Ectodermal cell (in vitro differentiated cells): ENCODE results near the gene WNT4.

ENCODE experiments used
- H3K27ac ChIP-seq: 2 replicates; pipeline ENCODE4 v1.7.0; 2013; ENCODE audit warnings: mild to moderate bottlenecking, low read depth, low read length; ENCODE audit not compliant: insufficient read depth, poor library complexity, severe bottlenecking
- H3K27me3 ChIP-seq: 2 replicates; pipeline ENCODE4 v1.7.0; 2013; ENCODE audit warnings: mild to moderate bottlenecking, low read length; ENCODE audit not compliant: insufficient read depth, control insufficient read depth, poor library complexity, severe bottlenecking
- H3K36me3 ChIP-seq: one replicate; pipeline ENCODE4 v1.7.0; 2013; ENCODE audit warnings: low read length; ENCODE audit not compliant: control insufficient read depth, insufficient read depth
- H3K4me1 ChIP-seq: one replicate; pipeline ENCODE4 v1.7.0; 2013; ENCODE audit warnings: low read length; ENCODE audit not compliant: control insufficient read depth, insufficient read depth
- H3K4me3 ChIP-seq: 2 replicates; pipeline ENCODE4 v1.7.0; 2013; ENCODE audit warnings: low read depth, low read length, control low read depth; ENCODE audit not compliant: insufficient read depth
- H3K9me3 ChIP-seq: 2 replicates; pipeline ENCODE4 v1.7.0; 2013; ENCODE audit warnings: mild to moderate bottlenecking, low read length, moderate library complexity; ENCODE audit not compliant: control insufficient read depth
- WGBS, 2 experiments: methylation state at CpG; one replicate each; pipeline ENCODE4 v1.1.7; 2013; ENCODE audit warnings: missing lambda C conversion rate in 2 of 2; 5-methylcytosine and 5-hydroxymethylcytosine counted together

WNT4 gene

GRCh38 chr1:22131062-22131461 lies 11.8 kb downstream of the WNT4 start:
- Histone ChIP-seq H3K4me1 (peaks cover 13% of the 10 kb centered on the region), H3K4me3 (no peak overlapping the region), H3K36me3 (no peaks in the 10 kb centered on the region), H3K9me3 (no peaks in the 10 kb centered on the region), H3K27ac (no peak overlapping the region), H3K27me3 (peaks cover 4% of the 10 kb centered on the region)
- 94 to 96% methylated on average over 4 of the region's 4 CpGs for WGBS, 2 experiments

- no peak overlapping the region for H3K4me3 ChIP-seq
- H3K36me3 ChIP-seq = no peaks in the 10 kb centered on the region
- no peaks in the 10 kb centered on the region for H3K9me3 ChIP-seq
- 94 to 96% methylated on average over 29 of the region's 29 CpGs for WGBS, 2 experiments
- peaks cover 4% of the 10 kb centered on the region for H3K27me3 ChIP-seq
- H3K4me1 ChIP-seq = peaks cover 10% of the 10 kb centered on the region
- H3K27ac ChIP-seq = no peak overlapping the region
These were observed 13.3 kb downstream of the WNT4 start for GRCh38 chr1:22129501-22130117.

- H3K4me3 ChIP-seq = no peak overlapping the region
- no peaks in the 10 kb centered on the region for H3K27me3 ChIP-seq
- H3K4me1 ChIP-seq = peaks cover 2% of the 10 kb centered on the region
- H3K36me3 ChIP-seq = no peaks in the 10 kb centered on the region
- H3K9me3 ChIP-seq = no peaks in the 10 kb centered on the region
- no peak overlapping the region for H3K27ac ChIP-seq
- 86% methylated on average over 12 of the region's 12 CpGs for WGBS, 2 experiments
These were observed 14.5 kb downstream of the WNT4 start for GRCh38 chr1:22128392-22128791.

GRCh38 chr1:22127731-22128130 lies 15.2 kb downstream of the WNT4 start:
- Histone ChIP-seq H3K27ac (peak overlapping the region; percentile 8), H3K36me3 (no peaks in the 10 kb centered on the region), H3K9me3 (no peaks in the 10 kb centered on the region), H3K4me3 (no peak overlapping the region), H3K27me3 (no peaks in the 10 kb centered on the region), H3K4me1 (peaks cover 2% of the 10 kb centered on the region)
- 59 to 72% methylated on average over 2 to 3 of the region's 3 CpGs for WGBS, 2 experiments

- Histone ChIP-seq H3K4me1 (peaks cover 7% of the 10 kb centered on the region), H3K36me3 (no peaks in the 10 kb centered on the region), H3K27ac (no peak overlapping the region), H3K4me3 (no peak overlapping the region), H3K27me3 (no peaks in the 10 kb centered on the region), H3K9me3 (no peaks in the 10 kb centered on the region)
- 88 to 92% methylated on average over 6 of the region's 6 CpGs for WGBS, 2 experiments
These were observed 15.6 kb downstream of the WNT4 start for GRCh38 chr1:22127248-22127647.

GRCh38 chr1:22126531-22126930 lies 16.4 kb downstream of the WNT4 start:
- WGBS, 2 experiments = 94 to 95% methylated on average over 12 of the region's 12 CpGs

GRCh38 chr1:22124592-22125229 lies 18.2 kb downstream of the WNT4 start:
- H3K36me3 ChIP-seq = no peaks in the 10 kb centered on the region
- no peak overlapping the region for H3K27ac ChIP-seq
- 94 to 98% methylated on average over 8 of the region's 8 CpGs for WGBS, 2 experiments

More at GRCh38 chr1:22126531-22126930, 16.4 kb downstream of the WNT4 start:
- Histone ChIP-seq H3K27me3 (no peaks in the 10 kb centered on the region), H3K27ac (no peak overlapping the region), H3K4me3 (no peak overlapping the region), H3K9me3 (no peaks in the 10 kb centered on the region), H3K36me3 (no peaks in the 10 kb centered on the region), H3K4me1 (peaks cover 14% of the 10 kb centered on the region)

GRCh38 chr1:22123901-22124404 lies 18.9 kb downstream of the WNT4 start:
- H3K4me1 ChIP-seq = peaks cover 20% of the 10 kb centered on the region
- H3K27me3 ChIP-seq = no peaks in the 10 kb centered on the region
- H3K4me3 ChIP-seq = no peak overlapping the region
- no peaks in the 10 kb centered on the region for H3K9me3 ChIP-seq
- 93 to 94% methylated on average over 9 of the region's 9 CpGs for WGBS, 2 experiments
- no peaks in the 10 kb centered on the region for H3K36me3 ChIP-seq
- no peak overlapping the region for H3K27ac ChIP-seq

More at GRCh38 chr1:22124592-22125229, 18.2 kb downstream of the WNT4 start:
- Histone ChIP-seq H3K9me3 (no peaks in the 10 kb centered on the region), H3K4me3 (no peak overlapping the region), H3K27me3 (no peaks in the 10 kb centered on the region), H3K4me1 (peaks cover 20% of the 10 kb centered on the region)

GRCh38 chr1:22123071-22123390 lies 19.9 kb downstream of the WNT4 start:
- Histone ChIP-seq H3K4me3 (no peak overlapping the region), H3K9me3 (no peaks in the 10 kb centered on the region), H3K27me3 (no peaks in the 10 kb centered on the region), H3K4me1 (peaks cover 20% of the 10 kb centered on the region), H3K27ac (no peak overlapping the region), H3K36me3 (no peaks in the 10 kb centered on the region)
- 84 to 89% methylated on average over 8 of the region's 8 CpGs for WGBS, 2 experiments

- WGBS, 2 experiments = 81 to 84% methylated on average over 21 of the region's 21 CpGs
- H3K27ac ChIP-seq = no peak overlapping the region
These were observed 20.4 kb downstream of the WNT4 start for GRCh38 chr1:22122273-22123070.

More at GRCh38 chr1:22122273-22123070, 20.4 kb downstream of the WNT4 start:
- Histone ChIP-seq H3K4me1 (peaks cover 20% of the 10 kb centered on the region), H3K9me3 (no peaks in the 10 kb centered on the region), H3K27me3 (no peaks in the 10 kb centered on the region), H3K36me3 (no peaks in the 10 kb centered on the region), H3K4me3 (no peak overlapping the region)
